Measurements from ENCODE around the gene AGMAT. TPM values are rescaled to one million over a fixed set of nuclear protein-coding genes. Genes with fewer than 3 reads are reported as not detected.

Gene AGMAT
- total RNA-seq, 4 donors from 2014 or later = 0.27 to 1.4 TPM; not detected in 2

DNA sequence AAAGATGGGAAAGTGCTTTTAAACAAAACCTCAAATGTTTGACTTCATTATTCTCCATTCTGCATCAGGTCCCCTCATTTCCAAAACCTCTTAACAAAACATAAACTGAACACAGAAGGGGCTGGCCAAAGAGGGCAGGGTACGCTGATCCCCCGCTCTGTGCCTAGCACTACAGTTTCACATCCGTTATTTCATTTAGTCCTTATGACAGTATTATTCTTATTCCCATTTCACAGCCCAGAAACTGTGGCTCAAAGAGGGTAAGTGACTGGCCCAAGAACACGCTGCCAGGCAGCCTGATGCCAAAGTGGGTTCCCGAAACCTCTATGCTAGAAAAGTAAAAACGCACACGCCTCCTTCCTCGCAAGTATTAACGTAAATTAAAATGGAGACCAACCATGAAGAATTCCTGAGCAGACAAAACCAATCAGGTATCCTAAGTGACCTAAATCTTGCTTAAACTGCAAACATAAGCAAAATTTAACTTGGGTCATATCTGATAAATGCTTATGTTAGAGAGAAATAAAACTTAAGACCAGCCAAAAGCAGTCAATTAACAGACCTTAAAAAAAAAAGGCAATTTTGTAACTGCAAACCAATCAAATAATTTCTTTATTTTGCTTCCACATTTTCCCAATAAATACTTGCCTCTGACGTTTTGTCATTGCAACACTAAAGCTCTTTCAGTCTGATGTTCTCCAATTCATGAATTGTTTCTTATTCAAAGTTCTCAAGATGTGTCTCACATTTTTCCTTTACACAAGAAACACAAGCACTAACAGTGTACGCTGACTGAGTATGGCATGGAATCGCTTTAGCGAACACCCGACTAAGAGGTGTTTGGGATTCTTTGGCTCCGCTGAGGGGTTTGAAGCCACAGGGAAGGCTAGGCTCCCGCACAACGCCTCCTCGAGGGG lies 61.5 kb downstream of the AGMAT start:
- Histone ChIP-seq H3K4me3 (peak overlapping the region; percentile 79 to 89), H3K9me3 (no peaks in the 10 kb centered on the region), H3K27me3 (no peaks in the 10 kb centered on the region), H3K4me1 (peaks cover 7% of the 10 kb centered on the region in 2 donors), H3K36me3 (no peaks in the 10 kb centered on the region), H3K27ac (peak overlapping the region; percentile 98 to 99)
- no peak for TF ChIP-seq POLR2A (IDR thresholded peaks at IDR 0.05)
- TF ChIP-seq, protein P1, sequence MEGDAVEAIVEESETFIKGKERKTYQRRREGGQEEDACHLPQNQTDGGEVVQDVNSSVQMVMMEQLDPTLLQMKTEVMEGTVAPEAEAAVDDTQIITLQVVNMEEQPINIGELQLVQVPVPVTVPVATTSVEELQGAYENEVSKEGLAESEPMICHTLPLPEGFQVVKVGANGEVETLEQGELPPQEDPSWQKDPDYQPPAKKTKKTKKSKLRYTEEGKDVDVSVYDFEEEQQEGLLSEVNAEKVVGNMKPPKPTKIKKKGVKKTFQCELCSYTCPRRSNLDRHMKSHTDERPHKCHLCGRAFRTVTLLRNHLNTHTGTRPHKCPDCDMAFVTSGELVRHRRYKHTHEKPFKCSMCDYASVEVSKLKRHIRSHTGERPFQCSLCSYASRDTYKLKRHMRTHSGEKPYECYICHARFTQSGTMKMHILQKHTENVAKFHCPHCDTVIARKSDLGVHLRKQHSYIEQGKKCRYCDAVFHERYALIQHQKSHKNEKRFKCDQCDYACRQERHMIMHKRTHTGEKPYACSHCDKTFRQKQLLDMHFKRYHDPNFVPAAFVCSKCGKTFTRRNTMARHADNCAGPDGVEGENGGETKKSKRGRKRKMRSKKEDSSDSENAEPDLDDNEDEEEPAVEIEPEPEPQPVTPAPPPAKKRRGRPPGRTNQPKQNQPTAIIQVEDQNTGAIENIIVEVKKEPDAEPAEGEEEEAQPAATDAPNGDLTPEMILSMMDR (IDR thresholded peaks at IDR 0.05) = no peak
- peak in 1 of 2 donors; percentile 20 for DNase-seq
- intact Hi-C loops (cut with DNase I; ENCODE audit: low total_unique reads) = no loop called here

DNA sequence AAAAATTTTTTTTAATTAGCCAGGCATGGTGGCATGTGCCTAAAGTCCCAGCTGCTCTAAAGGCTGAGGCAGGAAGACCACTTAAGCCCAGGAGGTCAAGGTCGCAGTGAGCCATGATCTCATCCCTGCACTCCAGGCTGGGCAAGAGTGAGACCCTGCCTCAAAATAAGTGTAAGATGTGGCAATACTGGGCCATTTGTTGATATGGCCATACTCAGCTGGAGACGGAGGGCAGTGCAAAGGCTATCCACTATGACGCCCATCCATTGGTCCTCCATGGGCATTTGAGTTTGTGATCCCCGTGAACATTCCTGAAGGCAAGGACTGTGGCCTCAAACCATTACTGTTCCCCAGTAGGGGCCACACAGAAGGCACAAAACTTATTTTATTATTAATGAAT lies 62.3 kb downstream of the AGMAT start:
- Histone ChIP-seq H3K27me3 (no peaks in the 10 kb centered on the region), H3K4me3 (no peak overlapping the region), H3K36me3 (no peaks in the 10 kb centered on the region), H3K27ac (no peak overlapping the region), H3K9me3 (no peaks in the 10 kb centered on the region), H3K4me1 (peaks cover 1 to 3% of the 10 kb centered on the region in 2 donors)
- no peak for DNase-seq
- no peak for TF ChIP-seq POLR2A (IDR thresholded peaks at IDR 0.05)
- TF ChIP-seq, protein P1 (IDR thresholded peaks at IDR 0.05) = no peak
- intact Hi-C loops (cut with DNase I; ENCODE audit: low total_unique reads) = no loop called here

Small RNAs within 50 kb of the gene (small RNA-seq; reads per million reads assigned to genes)
- gene CD24P1 (not detected), gene RNU7-179P (not detected), gene SCARNA21B (not detected)

Other genes with a start within 250 kb of the AGMAT start
- gene EFHD2, start 175.2 kb downstream of the AGMAT start, total RNA-seq = 10 to 100 TPM; 12.1 to 32.5 (median 20.4) TPM
- 1 to 10 TPM in 1 of 4 donors, not detected in 3; 1.1 TPM for gene CTRC, start 146.6 kb downstream of the AGMAT start, total RNA-seq
- not detected for gene CELA2A, start 128.3 kb downstream of the AGMAT start, total RNA-seq
- not detected for gene CELA2B, start 108.9 kb downstream of the AGMAT start, total RNA-seq
- gene CASP9, start 60.8 kb downstream of the AGMAT start, total RNA-seq = 10 to 100 TPM in 2 of 4 donors, 1 to 10 TPM in 2; 2.6 to 16.0 (median 8.1) TPM
- gene DNAJC16, start 58.2 kb downstream of the AGMAT start, total RNA-seq = 10 to 100 TPM in 3 of 4 donors, 1 to 10 TPM in 1; 8.8 to 32.4 (median 27.5) TPM
- gene DDI2, start 32.4 kb upstream of the AGMAT start, total RNA-seq = 100 to 1,000 TPM in 1 of 4 donors, 10 to 100 TPM in 3; 26.2 to 115 (median 43.7) TPM
- gene PLEKHM2, start 99.3 kb upstream of the AGMAT start, total RNA-seq = 10 to 100 TPM; 21.3 to 70.2 (median 30.7) TPM
- gene SLC25A34, start 151.2 kb upstream of the AGMAT start, total RNA-seq = 1 to 10 TPM in 2 of 4 donors, under 1 TPM in 1, not detected in 1; 0.29 to 2.1 (median 1.6) TPM
- not detected for gene TMEM82, start 157.4 kb upstream of the AGMAT start, total RNA-seq
- gene FBLIM1, start 173.7 kb upstream of the AGMAT start, total RNA-seq = 10 to 100 TPM; 12.9 to 96.9 (median 74.3) TPM
- 1 to 10 TPM in 2 of 4 donors, under 1 TPM in 1, not detected in 1; 0.59 to 1.9 (median 1.0) TPM for gene UQCRHL, start 222.6 kb upstream of the AGMAT start, total RNA-seq